Right lobe of liver (tissue), 6 donors: ENCODE results near the gene UBASH3B. TPM values are rescaled to one million over a fixed set of nuclear protein-coding genes. Genes with fewer than 3 reads are reported as not detected.

Experiments used
- ATAC-seq, 4 donors: fragments of 200-7000 bp; cut with Tn5 transposase; one replicate each; pipeline ENCODE4 v1.9.1; 2020; ENCODE audit warnings: mild to moderate bottlenecking in 4 of 4, moderate library complexity in 4 of 4
- DNase-seq, 3 donors: peaks; one replicate each; pipeline ENCODE4 v3.0.0-alpha.2; 2020
- H3K27ac ChIP-seq, 3 donors: fragments of 200-600 bp; one replicate each; pipeline ENCODE4 v1.8.0; 2022
- H3K27me3 ChIP-seq, 2 donors: fragments of 200-600 bp; one replicate each; pipeline ENCODE4 v1.8.0; 2022
- H3K36me3 ChIP-seq, 4 donors: fragments of 200-600 bp; sonication (generic) in 1 of 4; one replicate each; pipeline versions ENCODE4 v1.5.1 to v1.8.0; 2017 to 2022; ENCODE audit warnings: control low read depth in 1 of 4
- H3K4me1 ChIP-seq, 4 donors: fragments of 200-600 bp; sonication (generic) in 1 of 4; one replicate each; pipeline versions ENCODE4 v1.5.1 to v1.8.0; 2017 to 2022; ENCODE audit warnings: control low read depth in 1 of 4
- H3K4me3 ChIP-seq, 3 donors: fragments of 200-600 bp; one replicate each; pipeline ENCODE4 v1.8.0; 2022
- H3K9me3 ChIP-seq, 4 donors: fragments of 200-600 bp; sonication (generic) in 1 of 4; one replicate each; pipeline versions ENCODE4 v1.5.1 to v1.8.0; 2017 to 2022; ENCODE audit warnings: control low read depth in 1 of 4
- CTCF ChIP-seq, 4 donors: fragments of 200-600 bp in 3 of 4; fragments of 450-650 bp in 1 of 4; IDR thresholded peaks; one replicate each; pipeline versions ENCODE4 v1.5.1 to v1.8.0; 2016 to 2022; ENCODE audit warnings: antibody characterized with exemption in 4 of 4, mild to moderate bottlenecking in 2 of 4
- POLR2A ChIP-seq: fragments of 450-650 bp; IDR thresholded peaks from one replicate; pipeline ENCODE4 v1.6.1; 2017; ENCODE audit warnings: antibody characterized with exemption, mild to moderate bottlenecking
- WGBS: methylation state at CpG from one replicate; pipeline ENCODE4 v1.1.6; 2018; ENCODE audit warnings: low coverage, low lambda C conversion rate; ENCODE audit not compliant: insufficient coverage; ENCODE audit errors: missing lambda C conversion rate; 5-methylcytosine and 5-hydroxymethylcytosine counted together
- intact Hi-C, 2 donors: fragments of 100-400 bp; cut with DNase I; formaldehyde crosslinking; loops; one replicate each; pipeline versions ENCODE4 v1.11.2 to v1.14.1; 2022
- total RNA-seq, 6 experiments: library from RNA; depleted of rRNA in 2 of 6; stranded (reverse); fragments of >200 nt in 2 of 6; fragmentation: NEBNext Ultra II Directional in 3 of 6; extraction: Animal tissue kit (Norgen Biotek cat#: 25700) in 3 of 6; gene quantifications; one replicate each; pipeline versions ENCODE4 v1.1.0 to v1.2.4, GENCODE V29; 2016 to 2023
- donor health status: DM: no; HTN: yes; CAD: no.
- donor health status: DM: no; HTN: no; CAD: no.
- donor health status: DM: no; HTN: no; CAD: no.
- donor health status: DM: no; HTN: yes; CAD: no.
- donor health status: DM: no; HTN: yes; CAD: no.

The UBASH3B gene
- total RNA-seq, 6 experiments from 2014 or later: 1.7 to 10.5 (median 2.4) TPM

GRCh38 chr11:122691549-122692150, 36.1 kb downstream of the UBASH3B start:
- WGBS: 80% methylated on average over 2 of the region's 4 CpGs
- DNase-seq (no peak), ATAC-seq (no peak)
- Histone ChIP-seq H3K4me3 (no peak overlapping the region), H3K4me1 (no peaks in the 10 kb centered on the region), H3K9me3 (no peaks in the 10 kb centered on the region), H3K36me3 (no peaks in the 10 kb centered on the region), H3K27me3 (no peaks in the 10 kb centered on the region), H3K27ac (peak overlapping the region in 2 of 3 donors; percentile 26 to 37)
- intact Hi-C loops: no loop called here
- TF ChIP-seq CTCF (IDR thresholded peaks at IDR 0.05) (no peak), POLR2A (no peak)

GRCh38 chr11:122692444-122692843, 36.9 kb downstream of the UBASH3B start:
- 50% methylated on average over 6 of the region's 6 CpGs for WGBS
- DNase-seq (no peak), ATAC-seq (no peak)
- H3K9me3 ChIP-seq: no peaks in the 10 kb centered on the region
- intact Hi-C loops: no loop called here
- no peaks in the 10 kb centered on the region for H3K4me1 ChIP-seq
- no peak overlapping the region for H3K4me3 ChIP-seq
- no peak for TF ChIP-seq CTCF (IDR thresholded peaks at IDR 0.05)
- TF ChIP-seq POLR2A: no peak
- H3K36me3 ChIP-seq: no peaks in the 10 kb centered on the region
- H3K27me3 ChIP-seq: no peaks in the 10 kb centered on the region
- H3K27ac ChIP-seq: no peak overlapping the region

GRCh38 chr11:122695076-122695615, 39.6 kb downstream of the UBASH3B start:
- Histone ChIP-seq H3K27me3 (no peaks in the 10 kb centered on the region), H3K36me3 (no peaks in the 10 kb centered on the region), H3K27ac (no peak overlapping the region), H3K4me3 (no peak overlapping the region), H3K9me3 (no peaks in the 10 kb centered on the region), H3K4me1 (no peaks in the 10 kb centered on the region)
- no peak for TF ChIP-seq POLR2A
- no peak for TF ChIP-seq CTCF (IDR thresholded peaks at IDR 0.05)
- intact Hi-C loops: no loop called here
- WGBS: 81% methylated on average over 10 of the region's 13 CpGs
- ATAC-seq (no peak), DNase-seq (no peak)

- TF ChIP-seq CTCF (IDR thresholded peaks at IDR 0.05) (no peak), POLR2A (no peak)
- H3K27me3 ChIP-seq: no peaks in the 10 kb centered on the region
- DNase-seq (no peak), ATAC-seq (peak in 1 of 4 donors; percentile 37)
- 33% methylated on average over 9 of the region's 11 CpGs for WGBS
- no peaks in the 10 kb centered on the region for H3K36me3 ChIP-seq
- no peaks in the 10 kb centered on the region for H3K4me1 ChIP-seq
- H3K4me3 ChIP-seq: no peak overlapping the region
- intact Hi-C loops: no loop called here
- H3K27ac ChIP-seq: no peak overlapping the region
- H3K9me3 ChIP-seq: no peaks in the 10 kb centered on the region
These were observed 41.1 kb downstream of the UBASH3B start for GRCh38 chr11:122696662-122697061.
